ENCODE results near the gene SKIDA1. TPM values are rescaled to one million over a fixed set of nuclear protein-coding genes. Genes with fewer than 3 reads are reported as not detected.
A peak's percentile ranks its signal among the peaks of the same experiment; 100 is the strongest.

Gene SKIDA1
- total RNA-seq, 3 donors from 2014 or later: 0.59 to 1.4 (median 0.98) TPM

GRCh38 chr10:21534604-21535493 is 9.4 kb upstream of the SKIDA1 start:
- intact Hi-C loops (cut with DNase I; ENCODE audit: low total_unique reads): no loop called here
- H3K27ac ChIP-seq: peak overlapping the region; percentile 94 to 98
- no peaks in the 10 kb centered on the region for H3K36me3 ChIP-seq
- H3K27me3 ChIP-seq: no peaks in the 10 kb centered on the region
- peak overlapping the region; percentile 89 to 97 (median 92) for H3K4me3 ChIP-seq
- DNase-seq (ENCODE audit: low spot score in 2 of 2): peak in 1 of 2 donors; percentile 58
- H3K9me3 ChIP-seq: no peaks in the 10 kb centered on the region
- TF ChIP-seq POLR2AphosphoS5 (IDR thresholded peaks at IDR 0.05) (no peak), CTCF (IDR thresholded peaks at IDR 0.05) (no peak), POLR2A (IDR thresholded peaks at IDR 0.05) (no peak)
- peaks cover 0 to 8% of the 10 kb centered on the region in 2 donors for H3K4me1 ChIP-seq

GRCh38 chr10:21534280-21534586 is 8.8 kb upstream of the SKIDA1 start:
- Histone ChIP-seq H3K9me3 (no peaks in the 10 kb centered on the region), H3K27me3 (no peaks in the 10 kb centered on the region), H3K27ac (peak overlapping the region; percentile 94 to 98), H3K4me3 (peak overlapping the region; percentile 89 to 97 (median 92)), H3K4me1 (peaks cover 0 to 8% of the 10 kb centered on the region in 2 donors), H3K36me3 (no peaks in the 10 kb centered on the region)
- intact Hi-C loops (cut with DNase I; ENCODE audit: low total_unique reads): no loop called here
- DNase-seq (ENCODE audit: low spot score in 2 of 2): no peak
- no peak for TF ChIP-seq CTCF (IDR thresholded peaks at IDR 0.05)
- no peak for TF ChIP-seq POLR2AphosphoS5 (IDR thresholded peaks at IDR 0.05)
- TF ChIP-seq POLR2A (IDR thresholded peaks at IDR 0.05): no peak

- Histone ChIP-seq H3K4me1 (peaks cover 0 to 8% of the 10 kb centered on the region in 2 donors), H3K27me3 (no peaks in the 10 kb centered on the region), H3K9me3 (no peaks in the 10 kb centered on the region), H3K4me3 (peak within 1 kb of the TSS; percentile 89 to 97 (median 92)), H3K27ac (peak within 1 kb of the TSS; percentile 94 to 98), H3K36me3 (no peaks in the 10 kb centered on the region)
- TF ChIP-seq POLR2AphosphoS5 (IDR thresholded peaks at IDR 0.05): peak in 2 of 3 donors; percentile 50 to 70
- peak; percentile 60 to 75 (median 60) for TF ChIP-seq CTCF (IDR thresholded peaks at IDR 0.05)
- peak; percentile 34 for TF ChIP-seq POLR2A (IDR thresholded peaks at IDR 0.05)
- DNase-seq (ENCODE audit: low spot score in 2 of 2): peak; percentile 89 to 90
- intact Hi-C loops (cut with DNase I; ENCODE audit: low total_unique reads): no loop called here
Measured at GRCh38 chr10:21533467-21534279, 8.2 kb upstream of the SKIDA1 start, which contains the start of gene MLLT10. Gene MLLT10, plus strand, starts transcription at chr10:21534232. Its CDS starts 413 bp downstream, at chr10:21534645.

- H3K9me3 ChIP-seq: no peaks in the 10 kb centered on the region
- DNase-seq (ENCODE audit: low spot score in 2 of 2): no peak
- peak overlapping the region; percentile 89 to 97 (median 92) for H3K4me3 ChIP-seq
- intact Hi-C loops (cut with DNase I; ENCODE audit: low total_unique reads): no loop called here
- peak overlapping the region; percentile 94 to 98 for H3K27ac ChIP-seq
- peaks cover 0 to 8% of the 10 kb centered on the region in 2 donors for H3K4me1 ChIP-seq
- H3K27me3 ChIP-seq: no peaks in the 10 kb centered on the region
- no peaks in the 10 kb centered on the region for H3K36me3 ChIP-seq
- no peak for TF ChIP-seq POLR2A (IDR thresholded peaks at IDR 0.05)
- no peak for TF ChIP-seq CTCF (IDR thresholded peaks at IDR 0.05)
- TF ChIP-seq POLR2AphosphoS5 (IDR thresholded peaks at IDR 0.05): no peak
Measured at GRCh38 chr10:21532694-21533466, 7.4 kb upstream of the SKIDA1 start.

Measured in breast epithelium (tissue), 4 donors.